DMS114 treated with DMSO at 0.1 percent for 48 hours (cell line): Measurements from ENCODE around the gene ANXA2.
A peak's percentile ranks its signal among the peaks of the same experiment; 100 is the strongest.

Source experiments
- DNase-seq: peaks from one replicate; lab custom pipeline; 2025; ENCODE audit not compliant: unreplicated experiment; lab: John Stamatoyannopoulos, UW

Gene ANXA2

DNA sequence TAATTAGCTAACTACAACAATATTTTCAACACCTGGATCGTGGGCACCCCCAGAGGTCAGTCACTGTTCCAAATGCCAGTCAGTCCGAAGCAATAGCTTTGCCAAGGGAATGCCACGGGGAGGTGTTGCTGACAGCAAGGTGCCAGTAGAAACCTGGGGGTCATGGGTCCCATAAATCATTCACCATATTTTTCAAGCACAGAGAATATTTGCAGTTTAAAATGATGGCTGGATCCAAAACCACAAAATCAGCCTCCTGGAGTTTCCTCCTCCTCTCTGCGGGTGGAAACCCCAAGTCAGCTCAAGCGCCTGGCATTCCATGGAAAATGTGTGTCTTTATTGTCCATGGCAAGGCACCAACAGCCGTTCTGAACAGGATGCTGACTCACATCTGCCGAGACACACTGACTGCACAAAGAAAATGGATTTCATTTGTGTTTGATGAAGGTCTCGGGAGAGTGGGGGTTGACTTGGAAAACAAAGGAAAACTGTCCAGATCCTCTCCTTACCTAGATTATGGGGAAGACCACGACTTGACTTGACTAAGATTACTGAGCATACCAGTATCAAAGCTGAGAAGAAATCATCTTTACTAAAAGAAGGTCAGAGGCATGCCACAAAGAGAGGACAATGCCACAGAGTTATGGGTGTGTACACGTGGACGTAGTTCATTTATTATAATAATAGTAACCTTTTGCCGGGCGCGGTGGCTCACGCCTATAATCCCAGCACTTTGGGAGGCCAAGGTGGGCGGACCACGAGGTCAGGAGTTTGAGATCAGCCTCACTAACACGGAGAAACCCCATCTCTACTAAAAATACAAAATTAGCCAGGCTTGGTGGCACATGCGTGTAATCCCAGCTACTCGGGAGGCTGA, 26.4 kb downstream of the ANXA2 start:
- DNase-seq, result no peak

DNA sequence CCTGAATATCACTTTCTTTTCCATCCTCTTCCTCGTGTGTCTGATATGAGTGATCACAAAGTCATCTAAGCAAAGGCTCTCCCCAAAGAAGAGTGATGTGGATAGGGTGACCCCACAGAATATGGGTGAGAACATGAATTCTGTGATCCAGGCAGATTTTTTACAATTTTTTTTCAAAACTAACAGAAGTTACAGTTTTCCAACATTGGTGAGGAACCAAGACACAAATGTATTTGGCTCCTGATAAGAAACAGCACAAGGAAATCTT, 27.0 kb downstream of the ANXA2 start:
- DNase-seq, result no peak

DNA sequence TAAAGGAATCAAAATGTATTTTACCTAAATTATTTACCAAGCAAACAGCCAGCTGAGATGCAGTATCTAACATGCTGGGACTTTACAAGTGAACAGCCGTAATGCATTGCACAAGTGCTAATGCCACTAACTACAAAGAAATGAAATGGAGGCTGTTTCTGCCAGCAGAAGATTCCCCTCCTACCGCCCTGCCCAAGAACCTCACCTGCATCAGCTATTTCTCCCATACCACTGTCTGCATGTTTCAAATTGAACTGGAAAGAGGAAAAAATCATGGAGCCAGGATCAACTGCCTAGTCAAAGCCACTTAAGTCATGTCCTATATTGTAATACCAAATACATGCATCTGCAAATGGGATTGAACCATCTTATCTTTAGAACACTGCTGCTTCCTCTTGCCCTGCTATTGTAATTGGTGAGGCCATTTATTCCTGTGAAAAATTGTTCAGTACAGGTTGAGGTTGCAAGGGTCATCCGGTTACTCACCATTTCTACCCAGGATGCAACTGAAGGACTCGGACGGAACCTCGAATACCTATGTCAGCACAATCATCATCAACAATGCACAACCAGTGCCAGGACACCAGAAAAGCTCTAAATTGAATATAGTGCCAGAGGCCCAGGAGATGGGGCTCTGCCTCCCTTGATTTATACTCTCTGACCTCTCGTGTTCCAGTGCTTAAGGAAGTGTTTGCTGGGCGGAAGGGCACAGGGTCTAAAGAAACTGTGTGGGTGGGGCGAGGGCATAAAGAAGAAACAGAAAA, 27.5 kb downstream of the ANXA2 start:
- DNase-seq, result no peak

DNA sequence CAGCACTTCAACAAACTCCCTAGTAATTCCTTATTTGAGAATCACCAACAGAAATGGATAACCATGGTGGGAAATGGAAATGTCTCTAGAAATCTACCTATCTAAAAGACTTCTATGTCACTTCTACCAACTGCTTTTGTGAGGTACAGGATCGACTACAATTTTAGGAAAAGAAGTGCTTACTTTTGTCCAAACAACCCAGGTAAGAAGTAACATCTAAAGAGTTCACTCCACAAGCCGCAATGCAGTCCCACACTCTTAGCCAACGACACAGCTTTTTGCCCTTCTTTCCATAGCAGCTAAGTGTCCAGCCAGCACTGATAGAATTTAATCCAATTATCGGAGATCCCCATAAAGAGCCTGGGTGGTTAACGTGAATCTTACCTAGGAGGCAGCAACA, 28.1 kb downstream of the ANXA2 start:
- no peak for DNase-seq

DNA sequence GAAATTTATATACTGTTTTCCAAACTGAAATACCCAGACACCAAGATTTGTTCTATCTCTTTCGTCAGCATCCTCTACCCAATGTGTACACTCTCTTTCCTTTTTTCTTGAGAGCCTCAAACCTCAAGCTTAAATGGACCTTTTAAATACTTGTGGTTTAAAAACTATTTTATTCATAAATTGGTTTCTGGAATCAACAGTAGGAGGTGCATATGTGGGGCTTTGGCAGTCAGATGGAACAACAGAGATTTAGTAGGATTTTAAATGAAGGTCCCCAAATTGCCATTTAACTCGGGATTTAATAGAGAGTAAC, 33.2 kb downstream of the ANXA2 start:
- DNase-seq, result no peak

DNA sequence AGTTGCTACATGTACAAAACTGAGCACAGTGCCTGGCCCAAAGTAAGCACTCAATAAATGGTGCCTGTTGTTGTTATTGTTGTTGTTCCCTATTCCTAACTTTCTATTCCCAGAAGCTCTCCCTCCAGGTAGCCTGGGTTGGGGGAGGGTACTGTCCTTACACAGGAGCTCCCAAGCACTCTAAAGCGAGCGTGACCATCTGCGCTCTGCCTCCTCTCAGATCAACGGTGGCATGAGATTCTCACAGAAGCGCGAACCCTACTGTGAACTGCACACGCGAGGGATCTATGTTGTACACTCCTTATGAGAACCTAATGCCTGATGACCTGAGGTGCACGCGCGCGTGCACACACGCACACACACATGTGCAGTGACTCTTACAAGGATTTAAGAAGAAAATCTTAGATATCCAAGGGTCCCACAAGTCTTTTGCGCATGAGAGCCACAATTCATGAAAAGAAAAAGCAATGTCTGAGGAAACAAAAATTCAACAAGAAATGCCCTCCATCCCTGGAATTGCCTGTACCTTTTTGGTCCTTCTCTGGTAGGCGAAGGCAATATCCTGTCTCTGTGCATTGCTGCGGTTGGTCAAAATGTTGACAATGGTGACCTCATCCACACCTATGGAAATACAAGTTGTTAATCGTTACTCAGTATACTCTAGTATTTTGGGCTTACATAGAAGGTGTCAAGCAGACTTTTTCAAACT, 33.7 kb downstream of the ANXA2 start:
- no peak for DNase-seq

DNA sequence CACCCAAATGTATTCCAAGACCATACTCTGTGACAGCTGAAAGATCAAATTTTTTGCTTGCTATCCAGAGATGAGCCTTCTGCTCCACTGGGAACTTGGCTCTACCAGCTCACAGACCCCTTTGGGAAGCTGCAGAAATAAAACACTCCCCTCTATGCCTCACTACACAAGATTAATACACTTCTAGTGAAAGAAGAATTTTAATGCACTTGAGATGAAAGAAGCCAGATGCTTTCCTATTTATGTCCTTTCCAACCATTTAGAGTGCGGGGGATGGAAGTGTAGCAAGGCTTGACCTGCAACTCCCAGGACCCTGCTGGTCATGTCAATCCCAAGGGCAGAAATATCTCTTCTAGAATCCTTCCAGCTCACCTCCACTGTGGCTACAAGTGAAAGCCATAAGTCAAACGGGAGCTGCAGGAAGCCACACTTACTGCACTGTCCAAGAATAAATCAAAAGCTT, 34.7 kb downstream of the ANXA2 start:
- DNase-seq, result no peak

DNA sequence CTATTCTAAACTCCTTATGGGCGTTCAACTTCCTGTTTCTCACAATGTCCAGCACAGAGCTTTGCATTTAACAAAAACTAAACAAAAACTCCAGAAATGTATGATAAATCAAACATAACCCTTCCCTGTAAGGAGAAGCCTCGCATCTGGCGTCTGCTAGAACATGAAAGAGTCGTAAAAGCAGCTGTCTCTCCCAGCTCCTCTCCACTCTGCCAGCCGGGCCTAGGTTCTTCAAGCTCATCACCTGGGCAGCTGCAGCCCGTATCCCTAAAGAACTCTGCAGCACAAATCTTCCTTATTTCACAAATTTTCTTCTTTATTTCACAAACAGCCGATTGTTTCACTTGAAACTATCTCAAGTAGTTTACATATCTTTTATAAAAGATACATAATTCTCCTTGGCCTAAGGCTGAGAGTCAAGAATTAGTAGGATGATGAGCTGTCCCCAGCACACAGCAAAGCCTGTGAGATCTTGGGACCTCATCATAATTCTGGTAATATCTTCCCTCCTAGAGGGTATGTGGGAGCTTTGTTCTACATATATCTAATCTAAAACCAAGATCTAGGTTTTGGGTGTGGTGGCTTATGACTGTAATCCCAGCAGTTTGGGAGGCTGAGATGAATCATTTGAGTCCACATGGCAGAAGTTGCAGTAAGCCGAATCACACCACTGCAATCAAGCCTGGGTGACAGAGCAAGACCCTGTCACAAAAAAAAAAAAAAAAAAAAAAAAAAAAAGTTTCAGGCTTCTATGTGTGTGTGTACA, 35.3 kb downstream of the ANXA2 start:
- DNase-seq, result no peak

DNA sequence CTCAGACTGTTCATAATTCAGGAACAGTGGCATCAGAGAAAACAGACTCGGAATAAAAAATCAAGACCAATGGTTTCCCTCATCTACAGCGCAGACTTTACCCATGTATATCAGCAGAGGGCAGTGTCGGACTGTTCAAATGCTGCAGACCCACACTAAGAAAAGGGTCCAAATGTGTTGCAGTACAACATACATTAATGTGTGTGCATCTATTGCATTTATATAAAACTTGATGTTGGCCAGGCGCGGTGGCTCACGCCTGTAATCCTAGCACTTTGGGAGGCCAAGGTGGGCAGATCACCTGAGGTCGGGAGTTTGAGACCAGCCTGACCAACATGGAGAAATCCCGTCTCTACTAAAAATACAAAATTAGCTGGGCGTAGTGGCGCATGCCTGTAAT, 38.0 kb downstream of the ANXA2 start:
- DNase-seq, result peak; percentile 52

DNA sequence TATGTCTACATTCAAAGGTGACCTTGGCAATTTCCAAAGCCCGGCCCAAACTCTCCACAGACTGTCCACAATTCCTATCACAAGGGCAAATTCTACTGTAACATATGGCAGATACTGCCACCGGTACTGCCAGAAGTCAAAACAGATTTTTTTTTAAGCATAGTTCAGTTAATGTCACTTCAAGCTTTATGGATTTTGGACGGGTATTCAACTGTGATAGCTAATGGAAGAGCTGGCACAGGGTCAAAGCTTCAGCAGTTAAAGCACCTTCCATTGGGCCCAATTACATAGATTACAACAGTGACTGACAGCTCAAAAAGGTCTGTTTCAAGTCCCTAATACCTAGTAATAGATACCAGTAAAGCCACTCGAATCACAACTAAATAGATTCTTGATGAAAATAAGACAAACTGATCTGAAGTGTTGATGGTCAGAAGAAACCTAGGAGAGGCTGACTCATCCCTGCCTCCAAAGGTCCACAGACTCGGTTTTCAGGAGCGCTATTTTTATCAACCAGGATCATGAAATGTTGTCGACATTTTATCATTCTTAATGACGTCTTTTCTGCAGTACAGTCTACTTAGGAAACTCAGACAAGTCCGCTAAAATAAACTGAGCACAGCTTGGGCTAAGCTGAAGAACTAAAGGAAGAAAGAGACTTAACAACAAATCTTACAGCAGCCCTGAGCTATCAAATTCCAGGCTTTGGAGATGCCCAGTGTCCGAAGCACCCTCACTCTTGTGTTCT, 38.7 kb downstream of the ANXA2 start:
- no peak for DNase-seq

DNA sequence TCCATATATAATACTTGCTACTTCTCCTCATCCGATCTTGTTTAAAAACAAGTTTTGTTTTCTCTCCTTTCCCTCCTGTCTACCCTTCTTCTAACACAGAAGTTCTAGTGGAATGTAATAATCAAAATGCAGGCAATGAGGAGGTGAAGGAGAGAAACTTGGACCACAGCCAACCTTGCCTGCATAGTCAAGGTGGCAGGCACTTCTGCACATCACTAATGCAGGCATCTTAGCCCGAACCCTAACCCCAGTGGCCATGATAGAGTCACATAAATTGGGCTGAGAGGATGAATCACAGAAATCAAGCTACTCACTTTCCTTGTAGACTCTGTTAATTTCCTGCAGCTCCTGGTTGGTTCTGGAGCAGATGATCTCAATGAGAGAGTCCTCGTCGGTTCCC, 41.0 kb downstream of the ANXA2 start:
- DNase-seq, result no peak

DNA sequence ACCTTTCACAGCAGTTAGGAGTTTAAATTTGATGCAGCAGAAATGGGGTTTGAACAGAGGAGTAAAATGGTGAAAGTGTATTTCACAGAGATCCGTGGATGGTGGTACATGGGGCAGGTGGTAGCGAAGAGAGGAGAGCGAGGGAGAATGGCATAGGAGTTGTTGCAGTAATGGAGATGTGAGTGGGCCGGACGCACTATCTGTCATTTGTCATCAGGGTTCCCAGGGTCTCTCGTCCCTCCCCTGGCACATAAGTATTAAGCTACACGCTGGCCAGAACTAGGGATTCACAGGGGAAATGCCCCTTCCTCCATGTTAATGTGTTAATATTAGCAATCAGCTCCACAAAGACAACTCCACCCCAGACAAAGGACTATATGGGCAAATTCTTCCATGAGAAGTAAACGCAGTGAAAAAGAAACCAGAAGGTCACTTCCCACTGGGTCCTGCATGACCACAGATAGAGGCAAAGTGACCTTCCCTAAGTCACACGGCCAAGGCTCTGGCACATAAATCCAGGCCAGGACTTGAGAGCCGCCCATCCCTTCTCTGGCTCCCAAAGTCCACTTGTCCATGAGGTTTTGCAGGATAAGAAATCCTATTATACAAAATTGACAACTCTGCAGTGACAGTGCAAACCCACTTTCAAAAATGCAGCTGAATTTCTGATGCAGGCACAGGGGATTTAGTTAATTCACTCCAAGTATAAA, 42.5 kb downstream of the ANXA2 start:
- DNase-seq, result no peak

DNA sequence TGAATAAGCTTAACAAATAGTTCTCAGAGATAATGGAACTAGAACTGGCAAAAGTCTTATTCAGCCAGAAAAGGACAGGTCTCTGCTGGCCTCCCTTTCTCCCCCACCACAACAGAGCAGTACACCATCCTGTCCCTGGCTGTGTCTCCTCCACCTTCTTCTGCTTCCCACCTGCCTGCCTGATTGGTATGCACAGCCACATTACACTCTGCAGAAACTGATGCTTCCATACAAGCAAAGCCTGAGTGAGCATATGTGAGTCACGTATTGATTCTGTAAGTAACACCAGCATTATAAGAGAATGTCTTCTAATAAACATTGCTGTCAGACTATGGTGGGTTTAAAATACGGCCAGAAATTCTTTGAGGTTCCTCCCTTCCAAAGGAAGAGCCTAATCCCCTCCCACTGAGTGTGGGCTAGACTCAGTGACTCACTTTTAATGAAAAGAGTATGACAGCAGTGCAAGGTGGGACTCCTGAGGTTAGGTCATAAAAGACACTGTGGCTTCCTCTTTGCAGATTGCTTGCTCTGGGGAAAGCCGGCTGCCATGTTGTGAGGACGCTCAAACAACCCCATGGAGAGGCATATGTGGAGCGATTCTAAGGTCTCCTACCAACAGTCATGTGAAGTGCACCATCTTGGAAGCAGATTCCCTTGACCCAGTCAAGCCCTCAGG, 44.4 kb downstream of the ANXA2 start:
- DNase-seq, result no peak

DNA sequence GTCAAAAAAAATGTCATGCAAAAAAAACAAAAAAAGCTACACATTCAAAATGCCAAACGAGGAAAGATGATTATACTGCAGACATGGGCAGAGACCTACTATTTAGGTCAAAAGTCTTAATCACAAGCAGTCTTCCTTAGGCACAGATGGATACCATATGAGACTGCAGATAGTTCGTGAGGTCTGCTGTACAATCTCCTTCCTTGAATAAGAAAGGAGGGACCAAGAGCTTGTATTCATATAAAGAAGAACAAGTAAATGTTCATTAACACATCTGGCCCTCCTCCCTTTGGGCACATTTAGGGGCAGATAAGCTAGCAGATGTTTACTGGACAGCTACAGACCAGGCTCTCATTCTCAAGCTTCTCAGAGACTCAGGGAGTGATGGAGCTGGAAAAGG, 45.3 kb downstream of the ANXA2 start:
- DNase-seq, result no peak

DNA sequence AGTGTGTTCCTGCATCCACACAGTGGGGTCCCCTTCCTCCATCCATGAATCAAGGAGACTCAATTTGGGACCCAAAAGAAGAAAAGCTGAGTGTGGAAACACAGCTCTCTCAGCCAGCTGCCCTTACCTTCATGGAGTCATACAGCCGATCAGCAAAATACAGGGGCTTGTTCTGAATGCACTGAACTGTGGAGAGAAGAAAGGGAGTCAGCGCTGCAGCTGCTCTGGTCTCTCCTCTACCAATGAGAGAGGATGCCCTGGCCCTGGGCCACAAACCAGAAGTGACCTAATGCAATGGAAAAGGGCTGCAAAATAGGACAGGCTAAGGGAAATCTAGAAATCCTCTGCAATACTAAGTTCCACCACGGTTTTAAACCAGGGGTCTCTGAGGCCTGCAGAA, 46.7 kb downstream of the ANXA2 start:
- no peak for DNase-seq

DNA sequence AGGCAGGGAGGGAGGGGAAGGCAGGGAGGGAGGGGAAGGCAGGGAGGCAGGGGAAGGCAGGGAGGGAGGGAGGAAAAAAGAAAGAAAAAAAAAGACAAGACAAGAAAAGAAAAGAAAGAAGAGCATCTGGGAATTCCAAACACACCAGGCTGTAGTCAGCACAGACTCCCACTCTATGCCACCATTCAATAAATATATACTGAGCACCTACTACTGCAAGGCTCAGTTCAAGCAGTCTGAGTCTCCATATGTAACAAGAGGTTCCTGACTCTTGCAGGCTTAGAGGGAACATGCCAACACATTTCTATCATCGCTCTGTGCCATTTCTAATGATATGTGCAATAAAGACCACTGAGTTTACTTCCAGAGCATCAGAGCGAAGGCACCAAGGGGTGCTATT, 47.7 kb downstream of the ANXA2 start:
- no peak for DNase-seq

DNA sequence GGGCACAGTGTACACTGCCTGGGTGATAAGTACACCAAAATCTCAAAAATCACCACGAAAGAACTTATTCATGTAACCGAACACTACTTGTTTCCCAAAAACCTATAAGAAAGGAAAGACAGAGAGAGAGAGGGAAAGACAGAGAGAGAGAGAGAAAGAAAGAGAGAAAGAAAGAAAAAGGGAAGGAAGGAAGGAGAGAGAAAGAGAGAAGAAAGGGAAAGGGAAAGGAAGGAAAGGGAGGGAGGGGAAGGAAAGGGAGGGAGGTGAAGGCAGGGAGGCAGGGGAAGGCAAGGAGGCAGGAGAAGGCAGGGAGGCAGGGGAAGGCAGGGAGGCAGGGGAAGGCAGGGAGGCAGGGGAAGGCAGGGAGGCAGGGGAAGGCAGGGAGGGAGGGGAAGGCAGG, 48.2 kb downstream of the ANXA2 start:
- DNase-seq, result no peak

DNA sequence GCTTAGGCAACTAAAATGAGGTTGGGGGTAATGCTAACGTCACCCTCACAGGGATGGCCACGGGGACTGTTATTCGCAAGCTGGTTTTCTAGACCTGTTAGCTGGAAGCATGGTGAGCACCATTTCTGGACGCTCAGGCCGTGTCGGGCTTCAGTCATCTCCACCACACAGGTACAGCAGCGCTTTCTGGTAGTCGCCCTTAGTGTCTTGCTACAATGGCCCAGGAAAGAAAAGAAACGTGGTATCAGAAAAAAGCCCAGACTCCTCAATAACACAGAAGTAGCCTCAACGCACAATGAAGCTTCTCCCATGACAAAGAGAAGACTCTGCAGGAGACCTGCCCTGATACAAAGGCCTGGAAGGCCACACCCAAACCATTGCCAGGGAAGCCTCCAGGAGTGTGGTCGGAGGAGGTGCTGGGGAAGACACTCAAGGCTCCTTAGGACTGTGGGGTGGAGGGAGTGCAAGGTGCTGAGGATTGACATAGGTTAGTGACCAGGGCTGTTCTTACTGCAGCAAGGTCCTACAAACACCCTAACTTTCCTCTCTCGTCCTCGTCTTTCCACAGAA, 50.2 kb downstream of the ANXA2 start:
- DNase-seq, result no peak

DNA sequence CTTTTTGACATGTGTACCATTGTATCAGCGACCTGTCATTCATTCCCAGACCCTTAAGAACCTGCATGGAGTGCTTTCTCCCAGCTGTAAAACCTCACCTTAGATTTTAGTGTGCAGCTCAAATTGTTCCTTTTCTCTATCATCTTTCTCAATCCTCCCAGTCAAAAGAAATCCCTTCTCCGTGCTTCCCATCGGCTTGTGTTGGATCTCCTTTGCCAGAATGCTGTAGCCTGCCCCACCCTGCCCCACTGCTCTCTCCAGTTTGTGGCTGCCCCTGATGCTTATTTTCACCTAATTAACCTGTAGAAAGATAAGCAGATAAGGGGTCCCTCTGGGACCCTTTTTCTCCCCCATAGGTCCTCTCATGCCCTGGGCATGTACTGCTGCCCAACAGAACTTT, 51.1 kb downstream of the ANXA2 start:
- DNase-seq, result no peak
